ENCODE measurements around the gene TSC2.

DNA sequence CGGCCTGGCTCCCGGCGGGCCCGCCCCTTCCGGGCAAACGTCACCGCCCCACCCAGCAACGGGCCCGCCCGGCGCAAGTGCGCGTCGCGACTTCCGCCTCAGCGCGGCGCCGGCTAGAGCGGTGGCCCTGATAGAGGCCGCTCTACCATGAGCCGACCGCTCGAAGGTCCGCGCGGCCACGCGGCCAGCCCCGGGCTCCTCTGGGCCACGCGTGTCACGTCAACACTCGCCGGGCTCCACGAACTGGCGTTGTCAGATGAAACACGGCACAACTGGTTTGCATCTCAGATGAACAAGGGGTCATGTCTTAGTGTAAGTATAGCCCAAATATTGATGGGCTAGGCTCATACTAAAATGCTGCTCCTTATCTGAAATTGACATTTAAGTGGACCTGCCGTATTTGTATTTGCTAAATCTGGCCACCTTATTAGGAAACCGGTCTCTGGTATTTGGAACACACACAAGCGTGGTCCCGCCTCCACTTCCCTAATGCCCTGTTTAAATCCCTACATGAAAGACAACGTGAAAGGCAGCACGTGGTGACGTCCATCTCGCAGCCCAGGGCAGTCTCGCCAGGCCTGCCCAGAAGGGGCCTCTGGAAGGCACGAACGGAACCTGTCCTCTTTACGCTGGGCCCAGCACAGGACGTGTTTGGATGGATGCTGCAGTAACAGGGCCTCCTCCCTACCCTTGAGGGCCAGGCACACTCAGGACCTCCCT, 37.8 kb upstream of the TSC2 start, which contains the start of gene ZNF598:
- TF ChIP-seq, protein P1, sequence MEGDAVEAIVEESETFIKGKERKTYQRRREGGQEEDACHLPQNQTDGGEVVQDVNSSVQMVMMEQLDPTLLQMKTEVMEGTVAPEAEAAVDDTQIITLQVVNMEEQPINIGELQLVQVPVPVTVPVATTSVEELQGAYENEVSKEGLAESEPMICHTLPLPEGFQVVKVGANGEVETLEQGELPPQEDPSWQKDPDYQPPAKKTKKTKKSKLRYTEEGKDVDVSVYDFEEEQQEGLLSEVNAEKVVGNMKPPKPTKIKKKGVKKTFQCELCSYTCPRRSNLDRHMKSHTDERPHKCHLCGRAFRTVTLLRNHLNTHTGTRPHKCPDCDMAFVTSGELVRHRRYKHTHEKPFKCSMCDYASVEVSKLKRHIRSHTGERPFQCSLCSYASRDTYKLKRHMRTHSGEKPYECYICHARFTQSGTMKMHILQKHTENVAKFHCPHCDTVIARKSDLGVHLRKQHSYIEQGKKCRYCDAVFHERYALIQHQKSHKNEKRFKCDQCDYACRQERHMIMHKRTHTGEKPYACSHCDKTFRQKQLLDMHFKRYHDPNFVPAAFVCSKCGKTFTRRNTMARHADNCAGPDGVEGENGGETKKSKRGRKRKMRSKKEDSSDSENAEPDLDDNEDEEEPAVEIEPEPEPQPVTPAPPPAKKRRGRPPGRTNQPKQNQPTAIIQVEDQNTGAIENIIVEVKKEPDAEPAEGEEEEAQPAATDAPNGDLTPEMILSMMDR (IDR thresholded peaks at IDR 0.05) = peak in 3 of 4 experiments; percentile 11 to 26 (median 20)
- TF ChIP-seq POLR2A (IDR thresholded peaks at IDR 0.05) = peak; percentile 89 to 93
